ENCODE measurements around the gene SORBS1.

DNA sequence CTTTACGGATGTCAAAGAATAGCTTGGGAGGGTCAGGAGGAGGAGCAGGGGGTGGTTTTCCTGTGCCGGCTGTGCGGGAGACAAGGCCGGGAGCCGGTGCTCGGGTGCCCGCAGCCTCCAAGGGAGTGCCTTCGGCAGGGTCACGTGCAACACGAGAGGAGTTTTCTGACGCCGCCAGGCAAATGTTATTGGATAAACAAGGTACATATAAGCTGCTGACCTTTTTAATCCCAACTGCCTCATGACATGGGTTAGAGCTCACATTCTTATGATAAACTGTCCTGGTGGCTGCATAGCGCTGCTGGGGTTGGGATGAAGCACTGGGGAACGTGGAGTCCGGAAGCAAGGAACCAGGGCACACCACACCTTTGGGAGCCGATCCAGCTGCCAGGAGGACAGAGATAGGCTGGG lies 145.5 kb downstream of the SORBS1 start:
- TF ChIP-seq POLR2AphosphoS5 (IDR thresholded peaks at IDR 0.05): no peak
- TF ChIP-seq CTCF (IDR thresholded peaks at IDR 0.05; ENCODE audit: poor library complexity, severe bottlenecking): no peak
- no peak for TF ChIP-seq EP300 (conservative IDR thresholded peaks at IDR 0.05; ENCODE audit: poor library complexity, severe bottlenecking)
- TF ChIP-seq, protein P1, sequence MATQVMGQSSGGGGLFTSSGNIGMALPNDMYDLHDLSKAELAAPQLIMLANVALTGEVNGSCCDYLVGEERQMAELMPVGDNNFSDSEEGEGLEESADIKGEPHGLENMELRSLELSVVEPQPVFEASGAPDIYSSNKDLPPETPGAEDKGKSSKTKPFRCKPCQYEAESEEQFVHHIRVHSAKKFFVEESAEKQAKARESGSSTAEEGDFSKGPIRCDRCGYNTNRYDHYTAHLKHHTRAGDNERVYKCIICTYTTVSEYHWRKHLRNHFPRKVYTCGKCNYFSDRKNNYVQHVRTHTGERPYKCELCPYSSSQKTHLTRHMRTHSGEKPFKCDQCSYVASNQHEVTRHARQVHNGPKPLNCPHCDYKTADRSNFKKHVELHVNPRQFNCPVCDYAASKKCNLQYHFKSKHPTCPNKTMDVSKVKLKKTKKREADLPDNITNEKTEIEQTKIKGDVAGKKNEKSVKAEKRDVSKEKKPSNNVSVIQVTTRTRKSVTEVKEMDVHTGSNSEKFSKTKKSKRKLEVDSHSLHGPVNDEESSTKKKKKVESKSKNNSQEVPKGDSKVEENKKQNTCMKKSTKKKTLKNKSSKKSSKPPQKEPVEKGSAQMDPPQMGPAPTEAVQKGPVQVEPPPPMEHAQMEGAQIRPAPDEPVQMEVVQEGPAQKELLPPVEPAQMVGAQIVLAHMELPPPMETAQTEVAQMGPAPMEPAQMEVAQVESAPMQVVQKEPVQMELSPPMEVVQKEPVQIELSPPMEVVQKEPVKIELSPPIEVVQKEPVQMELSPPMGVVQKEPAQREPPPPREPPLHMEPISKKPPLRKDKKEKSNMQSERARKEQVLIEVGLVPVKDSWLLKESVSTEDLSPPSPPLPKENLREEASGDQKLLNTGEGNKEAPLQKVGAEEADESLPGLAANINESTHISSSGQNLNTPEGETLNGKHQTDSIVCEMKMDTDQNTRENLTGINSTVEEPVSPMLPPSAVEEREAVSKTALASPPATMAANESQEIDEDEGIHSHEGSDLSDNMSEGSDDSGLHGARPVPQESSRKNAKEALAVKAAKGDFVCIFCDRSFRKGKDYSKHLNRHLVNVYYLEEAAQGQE (IDR thresholded peaks at IDR 0.05; ENCODE audit: borderline replicate concordance): no peak

Measured in neural cell (in vitro differentiated cells).